MM.1S (cell line): Measurements from ENCODE around the gene ARF6.

Experiments used
- EZH2 ChIP-seq: fragments of 300-600 bp; sonication (generic); optimal IDR thresholded peaks from 2 replicates; pipeline ENCODE3; 2017; ENCODE audit warnings: low read depth, mild to moderate bottlenecking, antibody characterized with exemption, low read length, mixed read lengths
- EZH2phosphoT487 ChIP-seq: fragments of 300-600 bp; sonication (generic); IDR thresholded peaks from 2 replicates; pipeline ENCODE4 v1.6.1; 2018; ENCODE audit warnings: antibody characterized with exemption, low read length
- TF ChIP-seq, protein P1 (sequence below): fragments of 300-600 bp; sonication (generic); IDR thresholded peaks from 2 replicates; pipeline ENCODE4 v1.5.1; 2016; ENCODE audit warnings: antibody characterized with exemption, low read length, mixed read lengths

DNA sequence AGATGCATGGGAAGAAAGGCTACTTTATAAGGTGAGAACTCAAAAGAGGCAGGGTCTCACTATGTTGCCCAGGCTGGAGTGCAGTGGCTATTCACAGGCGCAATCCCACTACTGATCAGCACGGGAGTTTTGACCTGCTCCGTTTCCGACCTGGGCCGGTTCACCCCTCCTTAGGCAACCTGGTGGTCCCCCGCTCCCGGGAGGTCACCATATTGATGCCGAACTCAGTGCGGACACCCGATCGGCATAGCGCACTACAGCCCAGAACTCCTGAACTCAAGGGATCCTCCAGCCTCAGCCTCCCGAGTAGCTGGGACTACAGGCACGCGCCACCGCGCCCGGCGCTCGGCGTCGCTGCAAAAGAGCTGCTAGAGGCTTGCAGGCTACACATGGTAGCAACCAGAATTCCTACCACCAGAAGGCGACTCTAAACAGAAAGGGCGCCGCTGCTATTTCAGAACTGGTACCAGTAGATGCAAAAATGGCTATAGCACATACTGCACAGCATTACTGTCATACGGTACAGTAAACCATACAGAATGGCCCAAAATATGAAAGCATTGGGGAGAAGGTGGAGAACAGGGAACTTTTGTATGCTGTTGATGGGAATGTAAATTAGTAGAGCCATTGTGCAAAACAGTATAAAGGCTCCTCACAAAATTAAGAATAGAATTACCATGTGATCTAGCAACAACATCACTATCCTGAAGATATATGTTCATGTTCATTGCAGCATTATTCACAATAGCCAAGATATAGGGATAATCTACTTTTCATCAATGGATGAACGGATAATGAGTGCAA lies 39.1 kb upstream of the ARF6 start:
- TF ChIP-seq, protein P1, sequence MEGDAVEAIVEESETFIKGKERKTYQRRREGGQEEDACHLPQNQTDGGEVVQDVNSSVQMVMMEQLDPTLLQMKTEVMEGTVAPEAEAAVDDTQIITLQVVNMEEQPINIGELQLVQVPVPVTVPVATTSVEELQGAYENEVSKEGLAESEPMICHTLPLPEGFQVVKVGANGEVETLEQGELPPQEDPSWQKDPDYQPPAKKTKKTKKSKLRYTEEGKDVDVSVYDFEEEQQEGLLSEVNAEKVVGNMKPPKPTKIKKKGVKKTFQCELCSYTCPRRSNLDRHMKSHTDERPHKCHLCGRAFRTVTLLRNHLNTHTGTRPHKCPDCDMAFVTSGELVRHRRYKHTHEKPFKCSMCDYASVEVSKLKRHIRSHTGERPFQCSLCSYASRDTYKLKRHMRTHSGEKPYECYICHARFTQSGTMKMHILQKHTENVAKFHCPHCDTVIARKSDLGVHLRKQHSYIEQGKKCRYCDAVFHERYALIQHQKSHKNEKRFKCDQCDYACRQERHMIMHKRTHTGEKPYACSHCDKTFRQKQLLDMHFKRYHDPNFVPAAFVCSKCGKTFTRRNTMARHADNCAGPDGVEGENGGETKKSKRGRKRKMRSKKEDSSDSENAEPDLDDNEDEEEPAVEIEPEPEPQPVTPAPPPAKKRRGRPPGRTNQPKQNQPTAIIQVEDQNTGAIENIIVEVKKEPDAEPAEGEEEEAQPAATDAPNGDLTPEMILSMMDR: peak; percentile 50
- TF ChIP-seq EZH2 (no peak), EZH2phosphoT487 (no peak)
